Measurements from ENCODE around the gene USP2. TPM values are rescaled to one million over a fixed set of nuclear protein-coding genes. Genes with fewer than 3 reads are reported as not detected.

USP2 gene
- total RNA-seq, 1 donor from 2014 or later, result 5.1 TPM

GRCh38 chr11:119415966-119416365 lies 34.5 kb upstream of the USP2 start:
- H3K27me3 ChIP-seq (ENCODE audit: low read depth), result peaks cover 14% of the 10 kb centered on the region
- DNase-seq (no peak), ATAC-seq (no peak)
- H3K36me3 ChIP-seq, result no peaks in the 10 kb centered on the region
- H3K4me3 ChIP-seq, result no peak overlapping the region
- TF ChIP-seq CTCF (IDR thresholded peaks at IDR 0.05), result no peak
- intact Hi-C loops (cut with DNase I), result no loop called here
- H3K27ac ChIP-seq, result no peak overlapping the region
- peaks cover 3% of the 10 kb centered on the region for H3K4me1 ChIP-seq
- no peaks in the 10 kb centered on the region for H3K9me3 ChIP-seq

- DNase-seq, result no peak
- TF ChIP-seq CTCF (IDR thresholded peaks at IDR 0.05), result no peak
- intact Hi-C loops (cut with DNase I), result no loop called here
- ATAC-seq, result no peak
- Histone ChIP-seq H3K36me3 (no peaks in the 10 kb centered on the region), H3K9me3 (no peaks in the 10 kb centered on the region), H3K27ac (no peak overlapping the region), H3K4me3 (no peak overlapping the region), H3K27me3 (ENCODE audit: low read depth) (peaks cover 9% of the 10 kb centered on the region), H3K4me1 (no peaks in the 10 kb centered on the region)
Measured at GRCh38 chr11:119415517-119415916, 34.0 kb upstream of the USP2 start.

- Histone ChIP-seq H3K27me3 (ENCODE audit: low read depth) (peaks cover 1% of the 10 kb centered on the region), H3K27ac (no peak overlapping the region), H3K4me3 (no peak overlapping the region), H3K4me1 (no peaks in the 10 kb centered on the region), H3K36me3 (no peaks in the 10 kb centered on the region), H3K9me3 (no peaks in the 10 kb centered on the region)
- TF ChIP-seq CTCF (IDR thresholded peaks at IDR 0.05), result no peak
- DNase-seq, result no peak
- no peak for ATAC-seq
- intact Hi-C loops (cut with DNase I), result no loop called here
Measured at GRCh38 chr11:119414734-119415133, 33.2 kb upstream of the USP2 start.

- Histone ChIP-seq H3K4me3 (no peak overlapping the region), H3K27ac (no peak overlapping the region), H3K4me1 (no peaks in the 10 kb centered on the region), H3K27me3 (ENCODE audit: low read depth) (no peaks in the 10 kb centered on the region), H3K36me3 (no peaks in the 10 kb centered on the region), H3K9me3 (no peaks in the 10 kb centered on the region)
- no peak for TF ChIP-seq CTCF (IDR thresholded peaks at IDR 0.05)
- intact Hi-C loops (cut with DNase I), result no loop called here
- DNase-seq, result no peak
- no peak for ATAC-seq
Measured at GRCh38 chr11:119414321-119414720, 32.8 kb upstream of the USP2 start.

- H3K27ac ChIP-seq, result no peak overlapping the region
- H3K4me3 ChIP-seq, result no peak overlapping the region
- no peaks in the 10 kb centered on the region for H3K9me3 ChIP-seq
- H3K36me3 ChIP-seq, result no peaks in the 10 kb centered on the region
- TF ChIP-seq CTCF (IDR thresholded peaks at IDR 0.05), result no peak
- no peak for ATAC-seq
- H3K4me1 ChIP-seq, result no peaks in the 10 kb centered on the region
- intact Hi-C loops (cut with DNase I), result no loop called here
- DNase-seq, result no peak
- H3K27me3 ChIP-seq (ENCODE audit: low read depth), result no peaks in the 10 kb centered on the region
Measured at GRCh38 chr11:119412072-119412471, 30.6 kb upstream of the USP2 start.

- no peaks in the 10 kb centered on the region for H3K9me3 ChIP-seq
- H3K4me1 ChIP-seq, result no peaks in the 10 kb centered on the region
- intact Hi-C loops (cut with DNase I), result no loop called here
- no peaks in the 10 kb centered on the region for H3K36me3 ChIP-seq
- no peak for TF ChIP-seq CTCF (IDR thresholded peaks at IDR 0.05)
- ATAC-seq, result no peak
- H3K4me3 ChIP-seq, result no peak overlapping the region
- H3K27ac ChIP-seq, result no peak overlapping the region
- DNase-seq, result no peak
- H3K27me3 ChIP-seq (ENCODE audit: low read depth), result no peaks in the 10 kb centered on the region
Measured at GRCh38 chr11:119410501-119410900, 29.0 kb upstream of the USP2 start.
